ENCODE data around the gene CCDC78. TPM values are rescaled to one million over a fixed set of nuclear protein-coding genes. Genes with fewer than 3 reads are reported as not detected.
"Not testable (repeated sequence)": the region's sequence is repeated elsewhere in the genome, so short reads cannot be mapped to it uniquely, and the experiment has no call there.

The CCDC78 gene
- total and polyA plus RNA-seq, 4 donors: 0.59 to 16.0 (median 10.3) TPM

- Histone ChIP-seq H3K9me3 (ENCODE audit: control insufficient read depth, insufficient read depth, low read length) (no peaks in the 10 kb centered on the region), H3K4me3 (ENCODE audit: low read depth, low read length) (no peak within 1 kb of the TSS), H3K27me3 (ENCODE audit: control insufficient read depth, insufficient read depth, low read length) (no peaks in the 10 kb centered on the region), H3K4me1 (ENCODE audit: control insufficient read depth, insufficient read depth, low read length) (no peaks in the 10 kb centered on the region), H3K36me3 (ENCODE audit: control insufficient read depth, insufficient read depth, low read length) (no peaks in the 10 kb centered on the region), H3K27ac (ENCODE audit: low read depth, low read length) (no peak within 1 kb of the TSS)
- DNase-seq (ENCODE audit: low read depth in 4 of 6, low spot score in 6 of 6): no peak
- WGBS (ENCODE audit: insufficient coverage): 71% methylated on average over 37 of the region's 37 CpGs
These were observed 34.5 kb upstream of the CCDC78 start, which contains the start of gene MSLN for GRCh38 chr16:760545-761343. Gene MSLN, plus strand, starts transcription at chr16:760734. Its CDS starts 1,947 bp downstream, at chr16:762681.

GRCh38 chr16:760065-760464, 33.8 kb upstream of the CCDC78 start:
- Histone ChIP-seq H3K27me3 (ENCODE audit: control insufficient read depth, insufficient read depth, low read length) (no peaks in the 10 kb centered on the region), H3K27ac (ENCODE audit: low read depth, low read length) (no peak overlapping the region)
- 81% methylated on average over 15 of the region's 15 CpGs for WGBS (ENCODE audit: insufficient coverage)

GRCh38 chr16:759110-759910, 33.1 kb upstream of the CCDC78 start:
- Histone ChIP-seq H3K4me1 (ENCODE audit: control insufficient read depth, insufficient read depth, low read length) (no peaks in the 10 kb centered on the region), H3K27me3 (ENCODE audit: control insufficient read depth, insufficient read depth, low read length) (no peaks in the 10 kb centered on the region), H3K36me3 (ENCODE audit: control insufficient read depth, insufficient read depth, low read length) (no peaks in the 10 kb centered on the region), H3K9me3 (ENCODE audit: control insufficient read depth, insufficient read depth, low read length) (no peaks in the 10 kb centered on the region), H3K27ac (ENCODE audit: low read depth, low read length) (no peak overlapping the region), H3K4me3 (ENCODE audit: low read depth, low read length) (no peak overlapping the region)
- no peak for DNase-seq (ENCODE audit: low read depth in 4 of 6, low spot score in 6 of 6)
- WGBS (ENCODE audit: insufficient coverage): 84% methylated on average over 31 of the region's 34 CpGs

More at GRCh38 chr16:760065-760464, 33.8 kb upstream of the CCDC78 start:
- H3K36me3 ChIP-seq (ENCODE audit: control insufficient read depth, insufficient read depth, low read length): no peaks in the 10 kb centered on the region
- no peak for DNase-seq (ENCODE audit: low read depth in 4 of 6, low spot score in 6 of 6)
- H3K4me3 ChIP-seq (ENCODE audit: low read depth, low read length): no peak overlapping the region
- H3K9me3 ChIP-seq (ENCODE audit: control insufficient read depth, insufficient read depth, low read length): no peaks in the 10 kb centered on the region
- H3K4me1 ChIP-seq (ENCODE audit: control insufficient read depth, insufficient read depth, low read length): no peaks in the 10 kb centered on the region

GRCh38 chr16:756428-756827, 30.2 kb upstream of the CCDC78 start:
- DNase-seq (ENCODE audit: low read depth in 4 of 6, low spot score in 6 of 6): no peak
- 90% methylated on average over 2 of the region's 5 CpGs for WGBS (ENCODE audit: insufficient coverage)
- peaks cover 7% of the 10 kb centered on the region for H3K27me3 ChIP-seq (ENCODE audit: control insufficient read depth, insufficient read depth, low read length)
- H3K27ac ChIP-seq (ENCODE audit: low read depth, low read length): no peak overlapping the region
- H3K4me3 ChIP-seq (ENCODE audit: low read depth, low read length): no peak overlapping the region
- H3K36me3 ChIP-seq (ENCODE audit: control insufficient read depth, insufficient read depth, low read length): no peaks in the 10 kb centered on the region
- no peaks in the 10 kb centered on the region for H3K9me3 ChIP-seq (ENCODE audit: control insufficient read depth, insufficient read depth, low read length)
- H3K4me1 ChIP-seq (ENCODE audit: control insufficient read depth, insufficient read depth, low read length): peaks cover 5% of the 10 kb centered on the region

- 82% methylated on average over 6 of the region's 11 CpGs for WGBS (ENCODE audit: insufficient coverage)
These were observed 28.4 kb upstream of the CCDC78 start for GRCh38 chr16:754656-755055.

GRCh38 chr16:754121-754607, 27.9 kb upstream of the CCDC78 start:
- H3K9me3 ChIP-seq (ENCODE audit: control insufficient read depth, insufficient read depth, low read length); DNase-seq (ENCODE audit: low read depth in 4 of 6, low spot score in 6 of 6); H3K4me1 ChIP-seq (ENCODE audit: control insufficient read depth, insufficient read depth, low read length); H3K4me3 ChIP-seq (ENCODE audit: low read depth, low read length); H3K36me3 ChIP-seq (ENCODE audit: control insufficient read depth, insufficient read depth, low read length); H3K27ac ChIP-seq (ENCODE audit: low read depth, low read length); H3K27me3 ChIP-seq (ENCODE audit: control insufficient read depth, insufficient read depth, low read length): not testable (repeated sequence)
- 99% methylated on average over 9 of the region's 11 CpGs for WGBS (ENCODE audit: insufficient coverage)

More at GRCh38 chr16:754656-755055, 28.4 kb upstream of the CCDC78 start:
- Histone ChIP-seq H3K4me3 (ENCODE audit: low read depth, low read length) (no peak overlapping the region), H3K9me3 (ENCODE audit: control insufficient read depth, insufficient read depth, low read length) (no peaks in the 10 kb centered on the region), H3K27me3 (ENCODE audit: control insufficient read depth, insufficient read depth, low read length) (peaks cover 9% of the 10 kb centered on the region), H3K4me1 (ENCODE audit: control insufficient read depth, insufficient read depth, low read length) (peaks cover 5% of the 10 kb centered on the region), H3K36me3 (ENCODE audit: control insufficient read depth, insufficient read depth, low read length) (no peaks in the 10 kb centered on the region), H3K27ac (ENCODE audit: low read depth, low read length) (no peak overlapping the region)
- DNase-seq (ENCODE audit: low read depth in 4 of 6, low spot score in 6 of 6): no peak

- Histone ChIP-seq H3K27me3 (ENCODE audit: control insufficient read depth, insufficient read depth, low read length) (peaks cover 9% of the 10 kb centered on the region), H3K27ac (ENCODE audit: low read depth, low read length) (no peak overlapping the region)
- 6% methylated on average over 4 of the region's 10 CpGs for WGBS (ENCODE audit: insufficient coverage)
These were observed 25.7 kb upstream of the CCDC78 start for GRCh38 chr16:752007-752312.

GRCh38 chr16:751152-752006, 25.1 kb upstream of the CCDC78 start:
- WGBS (ENCODE audit: insufficient coverage): 54% methylated on average over 33 of the region's 39 CpGs
- H3K4me1 ChIP-seq (ENCODE audit: control insufficient read depth, insufficient read depth, low read length): peaks cover 5% of the 10 kb centered on the region
- no peaks in the 10 kb centered on the region for H3K36me3 ChIP-seq (ENCODE audit: control insufficient read depth, insufficient read depth, low read length)
- H3K9me3 ChIP-seq (ENCODE audit: control insufficient read depth, insufficient read depth, low read length): no peaks in the 10 kb centered on the region
- peaks cover 9% of the 10 kb centered on the region for H3K27me3 ChIP-seq (ENCODE audit: control insufficient read depth, insufficient read depth, low read length)
- H3K27ac ChIP-seq (ENCODE audit: low read depth, low read length): no peak overlapping the region
- no peak for DNase-seq (ENCODE audit: low read depth in 4 of 6, low spot score in 6 of 6)
- H3K4me3 ChIP-seq (ENCODE audit: low read depth, low read length): no peak overlapping the region

More at GRCh38 chr16:752007-752312, 25.7 kb upstream of the CCDC78 start:
- DNase-seq (ENCODE audit: low read depth in 4 of 6, low spot score in 6 of 6): no peak
- Histone ChIP-seq H3K4me3 (ENCODE audit: low read depth, low read length) (no peak overlapping the region), H3K4me1 (ENCODE audit: control insufficient read depth, insufficient read depth, low read length) (peaks cover 5% of the 10 kb centered on the region), H3K9me3 (ENCODE audit: control insufficient read depth, insufficient read depth, low read length) (no peaks in the 10 kb centered on the region), H3K36me3 (ENCODE audit: control insufficient read depth, insufficient read depth, low read length) (no peaks in the 10 kb centered on the region)

- no peak for DNase-seq (ENCODE audit: low read depth in 4 of 6, low spot score in 6 of 6)
- Histone ChIP-seq H3K4me1 (ENCODE audit: control insufficient read depth, insufficient read depth, low read length) (peaks cover 5% of the 10 kb centered on the region), H3K36me3 (ENCODE audit: control insufficient read depth, insufficient read depth, low read length) (no peaks in the 10 kb centered on the region), H3K4me3 (ENCODE audit: low read depth, low read length) (no peak overlapping the region), H3K9me3 (ENCODE audit: control insufficient read depth, insufficient read depth, low read length) (no peaks in the 10 kb centered on the region), H3K27me3 (ENCODE audit: control insufficient read depth, insufficient read depth, low read length) (peaks cover 9% of the 10 kb centered on the region), H3K27ac (ENCODE audit: low read depth, low read length) (no peak overlapping the region)
- 53% methylated on average over 9 of the region's 9 CpGs for WGBS (ENCODE audit: insufficient coverage)
These were observed 24.2 kb upstream of the CCDC78 start for GRCh38 chr16:750485-750884.
